ENCODE data around the gene TMPRSS6. TPM values are rescaled to one million over a fixed set of nuclear protein-coding genes. Genes with fewer than 3 reads are reported as not detected.

The TMPRSS6 gene
- total RNA-seq, 1 experiment from 2014 or later: 0.39 TPM

DNA sequence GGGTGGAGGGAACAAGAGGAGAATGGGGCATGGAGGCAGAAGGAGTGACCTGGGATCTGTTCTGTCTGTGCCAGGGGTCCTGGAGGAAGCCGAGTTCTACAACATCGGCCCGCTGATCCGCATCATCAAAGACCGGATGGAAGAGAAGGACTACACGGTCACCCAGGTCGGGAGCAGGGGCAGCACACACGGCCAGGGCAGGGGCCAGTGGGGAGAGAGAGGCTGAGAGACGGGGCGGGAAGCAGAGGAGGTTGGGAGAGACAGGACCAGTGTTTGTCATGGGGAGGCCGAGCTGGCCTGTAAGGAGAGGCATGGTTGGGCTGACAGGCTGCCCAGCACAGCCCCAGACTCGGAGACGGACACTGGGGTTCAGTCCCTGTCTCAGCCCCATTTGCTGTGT is 53.3 kb downstream of the TMPRSS6 start:
- ATAC-seq (no peak), DNase-seq (ENCODE audit: low read depth, low spot score) (no peak)
- no peak for TF ChIP-seq ZFX (IDR thresholded peaks at IDR 0.05)
- intact Hi-C loops (cut with micrococcal nuclease): no loop called here
- Histone ChIP-seq H3K36me3 (ENCODE audit: control insufficient read depth in 1 of 2, insufficient read depth in 2 of 2, low read length in 2 of 2) (peaks cover 0 to 2% of the 10 kb centered on the region in 2 experiments; a peak in 1 of 4 replicates), H3K9ac (ENCODE audit: low read length) (no peak overlapping the region), H4K20me1 (ENCODE audit: insufficient read depth) (no peaks in the 10 kb centered on the region), H3K27ac (ENCODE audit: low read depth, low read length) (no peak overlapping the region), H3K4me1 (ENCODE audit: control insufficient read depth in 1 of 2, insufficient read depth in 2 of 2, low read length in 2 of 2) (peaks cover 5 to 10% of the 10 kb centered on the region in 2 experiments; a peak in 2 of 4 replicates), H2AFZ (ENCODE audit: low read depth, low read length, poor library complexity, severe bottlenecking) (no peak overlapping the region), H3K9me2 (ENCODE audit: insufficient read depth) (no peaks in the 10 kb centered on the region), H3K27me3 (ENCODE audit: insufficient read depth, low read length) (no peaks in the 10 kb centered on the region), H3K9me3 (ENCODE audit: control insufficient read depth in 1 of 2, insufficient read depth in 1 of 2, low read depth in 1 of 2, low read length in 2 of 2) (no peaks in the 10 kb centered on the region), H3K4me3 (replicated peaks in 1 of 2; ENCODE audit: low read depth in 1 of 2, low read length in 2 of 2) (no peak overlapping the region), H3K79me2 (ENCODE audit: insufficient read depth, low read length) (no peaks in the 10 kb centered on the region), H3K4me2 (ENCODE audit: low read length) (no peak overlapping the region)
- ChIA-PET POLR2A (no interaction called here), CTCF (no interaction called here), RAD21 (ENCODE audit: low non-redundant PET in 1 of 2, low total read pairs in 2 of 2, uncharacterized antibody in 2 of 2, unreplicated experiment in 2 of 2) (no interaction called here)
- no TSS peak for BruUV-seq (replicated peaks)

DNA sequence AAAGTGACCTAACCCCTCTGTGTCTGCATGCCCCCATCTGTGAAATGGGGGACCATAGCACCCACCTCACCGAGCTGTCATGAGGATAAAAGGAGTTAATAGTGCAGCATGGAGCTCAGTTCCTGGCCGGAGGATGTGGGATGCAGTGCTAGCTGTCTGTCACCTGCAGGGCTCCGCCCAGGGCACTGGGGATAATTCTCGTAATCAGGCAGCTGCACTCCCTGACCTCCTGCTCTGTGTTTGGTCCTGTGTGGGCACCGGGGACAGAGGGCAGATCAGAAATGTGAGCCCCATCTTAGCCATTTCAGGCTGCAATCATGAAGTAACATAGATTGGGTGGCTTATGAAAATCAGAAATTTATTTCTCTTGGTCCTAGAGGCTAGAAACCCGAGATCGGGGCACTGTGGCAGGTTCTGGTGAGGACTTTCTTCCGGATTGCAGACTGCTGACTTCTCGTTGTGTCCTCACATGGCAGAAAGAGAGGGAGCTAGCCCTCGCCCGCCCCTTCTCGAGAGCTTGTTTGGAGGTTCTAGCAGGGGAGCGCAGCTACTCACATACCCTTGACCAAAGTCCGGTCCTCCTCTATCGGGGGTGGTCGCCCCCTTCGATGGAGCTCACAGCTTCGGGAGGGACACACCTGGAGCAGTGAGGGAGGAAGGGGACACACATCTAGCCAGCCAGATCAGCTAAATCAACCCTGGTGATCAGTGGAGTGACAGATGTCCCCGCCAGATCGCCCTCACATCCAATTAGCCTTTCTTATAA is 54.7 kb downstream of the TMPRSS6 start:
- no peak overlapping the region for H2AFZ ChIP-seq (ENCODE audit: low read depth, low read length, poor library complexity, severe bottlenecking)
- no peak overlapping the region for H3K27ac ChIP-seq (ENCODE audit: low read depth, low read length)
- H3K36me3 ChIP-seq (ENCODE audit: control insufficient read depth in 1 of 2, insufficient read depth in 2 of 2, low read length in 2 of 2): peaks cover 0 to 2% of the 10 kb centered on the region in 2 experiments; a peak in 1 of 4 replicates
- TF ChIP-seq ZFX (IDR thresholded peaks at IDR 0.05) (no peak), TCF7L2 (IDR thresholded peaks at IDR 0.05; ENCODE audit: borderline replicate concordance, extremely low read depth, insufficient read depth, insufficient read length) (no peak), YY1 (IDR thresholded peaks at IDR 0.05; ENCODE audit: extremely low read depth, insufficient replicate concordance, low read depth, low read length) (no peak), SRF (IDR thresholded peaks at IDR 0.05; ENCODE audit: low read depth) (no peak), FOSL1 (IDR thresholded peaks at IDR 0.05; ENCODE audit: low read depth) (no peak), JUND (IDR thresholded peaks at IDR 0.05) (no peak), CEBPB (IDR thresholded peaks at IDR 0.05; ENCODE audit: low read depth) (no peak), RAD21 (IDR thresholded peaks at IDR 0.05; ENCODE audit: low read depth) (no peak), POLR2A (IDR thresholded peaks at IDR 0.05; ENCODE audit: borderline replicate concordance, extremely low read depth, insufficient read depth, insufficient read length) (no peak)
- TF ChIP-seq, protein P1, sequence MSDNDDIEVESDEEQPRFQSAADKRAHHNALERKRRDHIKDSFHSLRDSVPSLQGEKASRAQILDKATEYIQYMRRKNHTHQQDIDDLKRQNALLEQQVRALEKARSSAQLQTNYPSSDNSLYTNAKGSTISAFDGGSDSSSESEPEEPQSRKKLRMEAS (IDR thresholded peaks at IDR 0.05): no peak
- TF ChIP-seq, protein P2, sequence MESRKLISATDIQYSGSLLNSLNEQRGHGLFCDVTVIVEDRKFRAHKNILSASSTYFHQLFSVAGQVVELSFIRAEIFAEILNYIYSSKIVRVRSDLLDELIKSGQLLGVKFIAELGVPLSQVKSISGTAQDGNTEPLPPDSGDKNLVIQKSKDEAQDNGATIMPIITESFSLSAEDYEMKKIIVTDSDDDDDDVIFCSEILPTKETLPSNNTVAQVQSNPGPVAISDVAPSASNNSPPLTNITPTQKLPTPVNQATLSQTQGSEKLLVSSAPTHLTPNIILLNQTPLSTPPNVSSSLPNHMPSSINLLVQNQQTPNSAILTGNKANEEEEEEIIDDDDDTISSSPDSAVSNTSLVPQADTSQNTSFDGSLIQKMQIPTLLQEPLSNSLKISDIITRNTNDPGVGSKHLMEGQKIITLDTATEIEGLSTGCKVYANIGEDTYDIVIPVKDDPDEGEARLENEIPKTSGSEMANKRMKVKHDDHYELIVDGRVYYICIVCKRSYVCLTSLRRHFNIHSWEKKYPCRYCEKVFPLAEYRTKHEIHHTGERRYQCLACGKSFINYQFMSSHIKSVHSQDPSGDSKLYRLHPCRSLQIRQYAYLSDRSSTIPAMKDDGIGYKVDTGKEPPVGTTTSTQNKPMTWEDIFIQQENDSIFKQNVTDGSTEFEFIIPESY (IDR thresholded peaks at IDR 0.05; ENCODE audit: extremely low read depth, insufficient replicate concordance, low read length): no peak
- TF ChIP-seq, protein P3, sequence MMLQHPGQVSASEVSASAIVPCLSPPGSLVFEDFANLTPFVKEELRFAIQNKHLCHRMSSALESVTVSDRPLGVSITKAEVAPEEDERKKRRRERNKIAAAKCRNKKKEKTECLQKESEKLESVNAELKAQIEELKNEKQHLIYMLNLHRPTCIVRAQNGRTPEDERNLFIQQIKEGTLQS (IDR thresholded peaks at IDR 0.05): no peak
- H3K9me2 ChIP-seq (ENCODE audit: insufficient read depth): no peaks in the 10 kb centered on the region
- H3K27me3 ChIP-seq (ENCODE audit: insufficient read depth, low read length): no peaks in the 10 kb centered on the region
- H3K9me3 ChIP-seq (ENCODE audit: control insufficient read depth in 1 of 2, insufficient read depth in 1 of 2, low read depth in 1 of 2, low read length in 2 of 2): no peaks in the 10 kb centered on the region
- ChIA-PET CTCF (interaction anchor here (0.9 kb wide), 1 partner anchor 9 kb away, joined by 5 read pairs; no protein-coding TSS in a partner anchor), POLR2A (no interaction called here), RAD21 (ENCODE audit: low non-redundant PET in 1 of 2, low total read pairs in 2 of 2, uncharacterized antibody in 2 of 2, unreplicated experiment in 2 of 2) (no interaction called here)
- peaks cover 5 to 11% of the 10 kb centered on the region in 2 experiments; a peak in 2 of 4 replicates for H3K4me1 ChIP-seq (ENCODE audit: control insufficient read depth in 1 of 2, insufficient read depth in 2 of 2, low read length in 2 of 2)
- no TSS peak for BruUV-seq (replicated peaks)
- ATAC-seq: no peak
- intact Hi-C loops (cut with micrococcal nuclease): no loop called here
- no peak overlapping the region for H3K4me2 ChIP-seq (ENCODE audit: low read length)
- H3K79me2 ChIP-seq (ENCODE audit: insufficient read depth, low read length): no peaks in the 10 kb centered on the region
- no peaks in the 10 kb centered on the region for H4K20me1 ChIP-seq (ENCODE audit: insufficient read depth)
- DNase-seq (ENCODE audit: low read depth, low spot score): no peak
- no peak overlapping the region for H3K4me3 ChIP-seq (replicated peaks in 1 of 2; ENCODE audit: low read depth in 1 of 2, low read length in 2 of 2)
- no peak overlapping the region for H3K9ac ChIP-seq (ENCODE audit: low read length)

All from HCT116 (cell line).